Testis (tissue), 3 donors: ENCODE data around the gene GBF1. TPM values are rescaled to one million over a fixed set of nuclear protein-coding genes. Genes with fewer than 3 reads are reported as not detected.

ENCODE experiments used
- DNase-seq: peaks from one replicate; pipeline ENCODE4 v3.0.0-alpha.2; 2019
- H3K27ac ChIP-seq, 2 donors: fragments of 200-600 bp; sonication (generic); one replicate each; pipeline ENCODE4 v1.5.1; 2019
- H3K27me3 ChIP-seq: fragments of 200-600 bp; sonication (generic); one replicate; pipeline ENCODE4 v1.5.1; 2019
- H3K36me3 ChIP-seq: fragments of 200-600 bp; sonication (generic); one replicate; pipeline ENCODE4 v1.5.1; 2017; ENCODE audit warnings: low read depth; ENCODE audit errors: missing control alignments
- H3K4me1 ChIP-seq: fragments of 200-600 bp; sonication (generic); one replicate; pipeline ENCODE4 v1.5.1; 2019
- H3K4me3 ChIP-seq, 2 donors: fragments of 200-600 bp; sonication (generic); one replicate each; pipeline ENCODE4 v1.5.1; 2017 to 2019
- H3K9me3 ChIP-seq: fragments of 200-600 bp; sonication (generic); one replicate; pipeline ENCODE4 v1.5.1; 2017
- POLR2A ChIP-seq: fragments of 450-650 bp; IDR thresholded peaks from one replicate; pipeline ENCODE4 v1.6.1; 2017; ENCODE audit warnings: antibody characterized with exemption, mild to moderate bottlenecking, moderate library complexity
- WGBS, 2 donors: methylation state at CpG; one replicate each; pipeline ENCODE4 v1.1.5; 2018; 5-methylcytosine and 5-hydroxymethylcytosine counted together
- intact Hi-C: fragments of 100-400 bp; cut with DNase I; formaldehyde crosslinking; loops from one replicate; pipeline ENCODE4 v1.15.1; 2023; ENCODE audit warnings: low total_unique reads
- polyA plus RNA-seq: library from polyadenylated mRNA; stranded (reverse); fragments of 350-450 nt; fragmentation: Illumina TruSeq; extraction: RNeasy Lipid Tissue Mini Kit (QIAGEN cat#74804); gene quantifications from one replicate; pipeline ENCODE4 v1.2.3, GENCODE V29; 2014; ENCODE audit warnings: low read depth, low replicate concordance; ENCODE audit not compliant: insufficient read depth
- total RNA-seq, 2 donors: library from RNA; depleted of rRNA; stranded (reverse); fragments of >200 nt; gene quantifications; one replicate each; pipeline ENCODE4 v1.2.3, GENCODE V29; 2016
- TF ChIP-seq, protein P1 (sequence below), 3 experiments: fragments of 450-650 bp in 2 of 3; fragments of 200-600 bp in 1 of 3; sonication (generic) in 1 of 3; IDR thresholded peaks; one replicate each; pipeline ENCODE4 v1.5.1; 2016 to 2019; ENCODE audit warnings: antibody characterized with exemption in 3 of 3, mild to moderate bottlenecking in 2 of 3, moderate library complexity in 1 of 3

Gene GBF1
- total and polyA plus RNA-seq, 3 donors from 2014 or later: 58.2 to 76.4 (median 72.1) TPM

DNA sequence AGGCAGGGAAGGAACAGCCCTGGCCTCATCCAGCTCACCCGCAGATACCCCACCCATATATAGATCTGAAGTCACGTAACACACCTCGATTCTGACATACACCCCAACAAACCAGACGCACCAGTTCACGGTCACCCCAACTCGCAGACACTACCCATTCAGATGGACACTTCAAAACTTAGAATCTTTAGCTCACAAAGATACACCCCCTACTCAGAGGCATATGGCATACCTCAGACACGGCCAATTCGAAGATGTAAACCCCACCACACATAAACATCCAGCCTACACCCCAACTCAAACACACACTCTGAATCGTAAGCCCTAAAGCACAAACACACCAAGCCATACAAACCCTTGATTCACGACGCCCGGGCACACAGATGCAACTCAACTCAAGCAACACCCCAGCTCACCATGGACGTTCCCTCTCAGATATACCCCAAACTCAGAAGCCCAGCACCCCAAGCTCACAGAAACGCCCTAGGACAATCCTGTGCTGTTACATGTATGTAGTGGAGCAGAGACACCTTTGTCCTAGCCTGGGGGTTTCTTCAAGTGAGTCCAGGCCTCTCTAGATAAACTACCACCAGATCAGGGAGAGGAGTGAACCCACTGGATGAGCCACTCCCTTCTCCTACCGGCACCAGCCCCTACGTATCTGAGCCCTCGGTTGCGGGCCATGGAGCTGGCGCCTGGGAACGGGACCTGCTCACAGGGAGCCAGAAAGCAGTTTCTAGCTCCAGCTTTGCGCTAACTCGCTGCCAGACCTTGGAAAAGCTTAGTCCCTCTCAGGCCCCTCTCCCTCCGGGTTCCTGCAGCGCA, 164.5 kb downstream of the GBF1 start:
- WGBS, 2 donors: 19 to 29% methylated on average over 9 to 23 of the region's 24 CpGs
- H3K27me3 ChIP-seq: no peaks in the 10 kb centered on the region

DNA sequence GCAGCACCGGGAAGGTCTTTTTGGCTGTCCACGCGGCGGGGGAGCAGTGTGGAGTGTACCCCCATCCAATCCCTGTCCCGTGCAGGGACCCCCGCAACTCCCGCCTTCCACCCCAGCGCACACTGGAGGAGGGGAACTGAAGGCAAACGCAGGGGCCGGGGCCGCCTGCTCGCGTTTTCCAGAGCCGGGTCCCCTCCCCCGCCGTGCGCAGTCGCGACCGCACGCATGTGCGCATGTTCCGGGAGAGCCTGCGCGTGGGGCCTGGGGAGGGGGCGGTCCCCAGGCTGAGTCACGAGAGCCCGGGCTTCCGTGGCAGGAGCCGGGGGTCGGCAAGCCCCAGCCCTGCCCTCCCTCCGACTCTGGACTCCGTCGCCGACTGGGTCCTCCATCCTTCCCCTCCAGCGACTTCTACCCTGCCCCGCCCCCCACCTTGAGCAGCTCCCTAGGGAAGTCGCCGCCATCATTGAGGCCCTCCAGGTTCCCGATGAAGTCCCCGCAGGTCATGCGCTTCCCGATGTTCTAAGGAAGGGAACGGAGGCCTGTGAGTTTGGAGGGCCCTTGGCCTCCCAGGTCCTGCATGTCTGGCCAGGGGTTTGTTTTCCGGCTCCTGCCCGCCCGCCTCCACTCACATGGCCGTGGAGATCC, 165.2 kb downstream of the GBF1 start:
- H3K36me3 ChIP-seq: no peaks in the 10 kb centered on the region
- DNase-seq: peak; percentile 56
- no peak for TF ChIP-seq POLR2A
- TF ChIP-seq, protein P1, sequence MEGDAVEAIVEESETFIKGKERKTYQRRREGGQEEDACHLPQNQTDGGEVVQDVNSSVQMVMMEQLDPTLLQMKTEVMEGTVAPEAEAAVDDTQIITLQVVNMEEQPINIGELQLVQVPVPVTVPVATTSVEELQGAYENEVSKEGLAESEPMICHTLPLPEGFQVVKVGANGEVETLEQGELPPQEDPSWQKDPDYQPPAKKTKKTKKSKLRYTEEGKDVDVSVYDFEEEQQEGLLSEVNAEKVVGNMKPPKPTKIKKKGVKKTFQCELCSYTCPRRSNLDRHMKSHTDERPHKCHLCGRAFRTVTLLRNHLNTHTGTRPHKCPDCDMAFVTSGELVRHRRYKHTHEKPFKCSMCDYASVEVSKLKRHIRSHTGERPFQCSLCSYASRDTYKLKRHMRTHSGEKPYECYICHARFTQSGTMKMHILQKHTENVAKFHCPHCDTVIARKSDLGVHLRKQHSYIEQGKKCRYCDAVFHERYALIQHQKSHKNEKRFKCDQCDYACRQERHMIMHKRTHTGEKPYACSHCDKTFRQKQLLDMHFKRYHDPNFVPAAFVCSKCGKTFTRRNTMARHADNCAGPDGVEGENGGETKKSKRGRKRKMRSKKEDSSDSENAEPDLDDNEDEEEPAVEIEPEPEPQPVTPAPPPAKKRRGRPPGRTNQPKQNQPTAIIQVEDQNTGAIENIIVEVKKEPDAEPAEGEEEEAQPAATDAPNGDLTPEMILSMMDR (IDR thresholded peaks at IDR 0.05): no peak
- H3K9me3 ChIP-seq: no peaks in the 10 kb centered on the region
- intact Hi-C loops: no loop called here
- H3K4me1 ChIP-seq: peaks cover 10% of the 10 kb centered on the region
- 0 to 3% methylated on average over 10 to 48 of the region's 48 CpGs for WGBS, 2 donors
- H3K27me3 ChIP-seq: no peaks in the 10 kb centered on the region
- H3K27ac ChIP-seq: peak overlapping the region; percentile 47 to 56
- H3K4me3 ChIP-seq: peak overlapping the region; percentile 19 to 56

More for the DNA sequence above, 164.5 kb downstream of the GBF1 start:
- no peak for DNase-seq
- Histone ChIP-seq H3K27ac (peak overlapping the region; percentile 47 to 56), H3K9me3 (no peaks in the 10 kb centered on the region), H3K4me1 (peaks cover 10% of the 10 kb centered on the region), H3K4me3 (peak overlapping the region; percentile 39 to 56), H3K36me3 (no peaks in the 10 kb centered on the region)
- intact Hi-C loops: no loop called here
- no peak for TF ChIP-seq POLR2A
- TF ChIP-seq, protein P1 (IDR thresholded peaks at IDR 0.05): no peak

DNA sequence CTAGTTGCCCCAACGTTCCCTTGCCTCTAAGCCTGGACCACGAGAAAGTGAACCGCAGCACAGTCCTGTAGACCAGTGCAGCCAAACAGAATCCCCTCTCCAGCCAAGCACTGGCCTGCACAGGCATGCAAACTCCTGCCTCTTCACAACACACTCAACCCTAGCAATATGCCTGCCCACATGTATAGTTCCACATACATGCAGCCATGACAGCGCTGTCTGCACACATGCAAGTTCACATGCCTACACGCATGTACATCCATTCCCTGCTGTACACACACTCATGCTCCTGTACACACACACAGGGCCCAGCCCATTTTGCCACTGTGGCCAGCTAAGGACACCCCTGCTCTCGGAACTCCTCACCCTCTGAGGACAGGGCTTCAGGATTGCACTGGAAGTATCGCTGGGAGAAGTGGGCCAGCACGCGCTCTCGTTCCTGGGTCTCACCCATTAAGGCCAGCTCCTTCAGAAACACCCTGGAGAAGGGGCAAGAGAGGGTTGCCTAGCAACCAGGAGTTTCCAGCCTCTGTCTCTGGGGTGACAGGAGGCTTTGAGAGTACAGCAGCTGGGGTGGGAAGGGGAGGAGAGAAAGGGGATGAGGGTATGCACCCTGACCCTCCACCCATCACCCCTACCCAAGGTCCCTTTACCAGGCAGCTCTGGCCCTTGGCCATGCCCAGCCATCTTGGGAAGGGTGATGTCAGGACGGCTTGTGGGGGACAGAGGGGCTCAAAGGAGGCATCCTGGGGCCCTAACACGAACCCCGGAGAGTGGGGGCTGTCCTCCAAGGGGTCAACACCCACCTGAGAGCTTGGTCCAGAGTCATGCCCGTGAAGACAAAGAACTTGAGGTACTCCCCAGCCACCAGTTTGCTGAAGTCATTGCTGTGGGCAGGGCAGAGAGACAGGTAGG, 166.3 kb downstream of the GBF1 start:
- H3K27ac ChIP-seq: no peak overlapping the region
- no peak overlapping the region for H3K4me3 ChIP-seq
- intact Hi-C loops: no loop called here
- no peaks in the 10 kb centered on the region for H3K36me3 ChIP-seq
- no peaks in the 10 kb centered on the region for H3K9me3 ChIP-seq
- no peak for DNase-seq
- TF ChIP-seq, protein P1 (IDR thresholded peaks at IDR 0.05): no peak
- no peak for TF ChIP-seq POLR2A
- WGBS, 2 donors: 59 to 75% methylated on average over 5 to 14 of the region's 14 CpGs
- no peaks in the 10 kb centered on the region for H3K27me3 ChIP-seq
- peaks cover 10% of the 10 kb centered on the region for H3K4me1 ChIP-seq

DNA sequence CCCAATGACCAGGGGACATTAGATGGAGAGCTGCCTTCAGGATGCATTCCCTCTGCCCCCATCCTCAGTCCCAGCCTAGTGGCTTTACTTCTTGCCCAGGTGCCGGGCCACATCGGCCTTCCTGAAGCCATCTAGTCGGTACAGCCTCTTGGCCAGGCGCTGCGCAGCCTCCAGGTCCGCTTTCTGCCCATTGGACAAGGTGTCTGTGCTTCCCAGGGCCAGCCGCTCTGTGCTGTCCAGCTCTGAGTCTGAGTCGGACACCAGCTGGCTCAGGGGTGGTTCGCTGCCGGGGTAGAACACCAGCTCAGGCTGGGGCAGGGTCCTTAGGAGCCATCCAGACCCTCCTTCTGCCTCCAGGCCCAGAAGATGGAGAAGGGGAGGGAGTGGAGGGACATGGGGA, 167.0 kb downstream of the GBF1 start:
- Histone ChIP-seq H3K36me3 (no peaks in the 10 kb centered on the region), H3K27ac (no peak overlapping the region), H3K9me3 (no peaks in the 10 kb centered on the region), H3K4me1 (peaks cover 10% of the 10 kb centered on the region), H3K4me3 (no peak overlapping the region), H3K27me3 (no peaks in the 10 kb centered on the region)
- no peak for TF ChIP-seq POLR2A
- TF ChIP-seq, protein P1 (IDR thresholded peaks at IDR 0.05): no peak
- 84 to 90% methylated on average over 9 to 10 of the region's 10 CpGs for WGBS, 2 donors
- DNase-seq: no peak
- intact Hi-C loops: no loop called here
